Suprapubic skin (tissue), 4 donors: ENCODE measurements around the gene DNAJB5. TPM values are rescaled to one million over a fixed set of nuclear protein-coding genes. Genes with fewer than 3 reads are reported as not detected.

Experiments used
- DNase-seq, 2 donors: peaks; one replicate each; pipeline ENCODE4 v3.0.0-alpha.2; 2019; ENCODE audit warnings: low spot score in 2 of 2
- H3K27ac ChIP-seq: fragments of 200-600 bp; sonication (generic); one replicate; pipeline ENCODE4 v1.5.1; 2019
- H3K27me3 ChIP-seq: fragments of 200-600 bp; sonication (generic); one replicate; pipeline ENCODE4 v1.5.1; 2019
- H3K36me3 ChIP-seq: fragments of 200-600 bp; sonication (generic); one replicate; pipeline ENCODE4 v1.5.1; 2019
- H3K4me1 ChIP-seq: fragments of 200-600 bp; sonication (generic); one replicate; pipeline ENCODE4 v1.5.1; 2019
- H3K4me3 ChIP-seq: fragments of 200-600 bp; sonication (generic); one replicate; pipeline ENCODE4 v1.5.1; 2019; ENCODE audit warnings: mild to moderate bottlenecking
- H3K9me3 ChIP-seq: fragments of 200-600 bp; sonication (generic); one replicate; pipeline ENCODE4 v1.5.1; 2019
- EP300 ChIP-seq: sonication (generic); formaldehyde crosslinking; IDR thresholded peaks from one replicate; pipeline ENCODE4 v1.6.1; 2017; ENCODE audit warnings: antibody characterized with exemption
- POLR2A ChIP-seq, 2 donors: fragments of 450-650 bp; IDR thresholded peaks; one replicate each; pipeline ENCODE4 v1.6.1; 2017; ENCODE audit warnings: antibody characterized with exemption in 2 of 2, mild to moderate bottlenecking in 2 of 2, moderate library complexity in 2 of 2
- POLR2AphosphoS5 ChIP-seq, 3 donors: sonication (generic); formaldehyde crosslinking; IDR thresholded peaks; one replicate each; pipeline ENCODE4 v1.6.1; 2017; ENCODE audit warnings: antibody characterized with exemption in 3 of 3
- WGBS: methylation state at CpG from one replicate; pipeline ENCODE4 v1.1.5; 2018; 5-methylcytosine and 5-hydroxymethylcytosine counted together
- total RNA-seq, 4 donors: library from RNA; depleted of rRNA; stranded (reverse); fragments of >200 nt; gene quantifications; one replicate each; pipeline ENCODE4 v1.1.0, GENCODE V29; 2016
- TF ChIP-seq, protein P1 (sequence below), 2 donors: fragments of 200-600 bp in 1 of 2; fragments of 450-650 bp in 1 of 2; sonication (generic) in 1 of 2; IDR thresholded peaks; one replicate each; pipeline ENCODE4 v1.5.1; 2016 to 2019; ENCODE audit warnings: antibody characterized with exemption in 2 of 2, mild to moderate bottlenecking in 1 of 2, moderate library complexity in 1 of 2

DNAJB5 gene
- total RNA-seq, 4 donors from 2014 or later: 0.98 to 4.7 (median 1.6) TPM

DNA sequence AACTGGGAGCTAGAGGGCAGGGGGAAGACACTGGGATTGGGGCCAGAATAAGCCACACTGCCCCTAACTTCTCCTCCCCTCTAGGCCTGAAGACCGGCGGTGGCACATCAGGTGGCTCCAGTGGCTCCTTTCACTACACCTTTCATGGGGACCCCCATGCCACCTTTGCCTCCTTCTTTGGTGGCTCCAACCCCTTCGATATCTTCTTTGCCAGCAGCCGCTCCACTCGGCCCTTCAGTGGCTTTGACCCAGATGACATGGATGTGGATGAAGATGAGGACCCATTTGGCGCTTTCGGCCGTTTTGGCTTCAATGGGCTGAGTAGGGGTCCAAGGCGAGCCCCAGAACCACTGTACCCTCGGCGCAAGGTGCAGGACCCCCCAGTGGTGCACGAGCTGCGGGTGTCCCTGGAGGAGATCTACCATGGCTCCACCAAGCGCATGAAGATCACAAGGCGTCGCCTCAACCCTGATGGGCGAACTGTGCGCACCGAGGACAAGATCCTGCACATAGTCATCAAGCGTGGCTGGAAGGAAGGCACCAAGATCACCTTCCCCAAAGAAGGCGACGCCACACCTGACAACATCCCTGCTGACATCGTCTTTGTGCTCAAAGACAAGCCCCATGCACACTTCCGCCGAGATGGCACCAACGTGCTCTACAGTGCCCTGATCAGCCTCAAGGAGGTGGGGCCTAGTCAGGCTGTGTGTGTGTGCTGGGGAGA, 6.8 kb downstream of the DNAJB5 start:
- Histone ChIP-seq H3K27me3 (no peaks in the 10 kb centered on the region), H3K36me3 (peaks cover 11% of the 10 kb centered on the region), H3K9me3 (no peaks in the 10 kb centered on the region), H3K4me1 (peaks cover 55% of the 10 kb centered on the region), H3K27ac (peak overlapping the region; percentile 47), H3K4me3 (no peak overlapping the region)
- 98% methylated on average over 22 of the region's 26 CpGs for WGBS
- DNase-seq: no peak
- TF ChIP-seq, protein P1, sequence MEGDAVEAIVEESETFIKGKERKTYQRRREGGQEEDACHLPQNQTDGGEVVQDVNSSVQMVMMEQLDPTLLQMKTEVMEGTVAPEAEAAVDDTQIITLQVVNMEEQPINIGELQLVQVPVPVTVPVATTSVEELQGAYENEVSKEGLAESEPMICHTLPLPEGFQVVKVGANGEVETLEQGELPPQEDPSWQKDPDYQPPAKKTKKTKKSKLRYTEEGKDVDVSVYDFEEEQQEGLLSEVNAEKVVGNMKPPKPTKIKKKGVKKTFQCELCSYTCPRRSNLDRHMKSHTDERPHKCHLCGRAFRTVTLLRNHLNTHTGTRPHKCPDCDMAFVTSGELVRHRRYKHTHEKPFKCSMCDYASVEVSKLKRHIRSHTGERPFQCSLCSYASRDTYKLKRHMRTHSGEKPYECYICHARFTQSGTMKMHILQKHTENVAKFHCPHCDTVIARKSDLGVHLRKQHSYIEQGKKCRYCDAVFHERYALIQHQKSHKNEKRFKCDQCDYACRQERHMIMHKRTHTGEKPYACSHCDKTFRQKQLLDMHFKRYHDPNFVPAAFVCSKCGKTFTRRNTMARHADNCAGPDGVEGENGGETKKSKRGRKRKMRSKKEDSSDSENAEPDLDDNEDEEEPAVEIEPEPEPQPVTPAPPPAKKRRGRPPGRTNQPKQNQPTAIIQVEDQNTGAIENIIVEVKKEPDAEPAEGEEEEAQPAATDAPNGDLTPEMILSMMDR (IDR thresholded peaks at IDR 0.05): no peak
- TF ChIP-seq POLR2AphosphoS5 (IDR thresholded peaks at IDR 0.05) (no peak), POLR2A (IDR thresholded peaks at IDR 0.05) (no peak), EP300 (no peak)

DNA sequence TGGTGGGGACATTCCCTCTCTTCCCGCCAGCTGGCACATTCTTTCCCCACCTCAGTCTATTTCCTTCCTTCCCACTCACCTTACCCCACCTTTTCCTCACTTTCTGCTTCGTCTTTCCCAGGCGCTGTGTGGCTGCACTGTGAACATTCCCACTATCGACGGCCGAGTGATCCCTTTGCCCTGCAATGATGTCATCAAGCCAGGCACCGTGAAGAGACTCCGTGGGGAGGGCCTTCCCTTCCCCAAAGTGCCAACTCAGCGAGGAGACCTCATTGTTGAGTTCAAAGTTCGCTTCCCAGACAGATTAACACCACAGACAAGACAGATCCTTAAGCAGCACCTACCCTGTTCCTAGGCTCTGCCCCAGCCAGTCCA, 7.3 kb downstream of the DNAJB5 start:
- Histone ChIP-seq H3K36me3 (peaks cover 11% of the 10 kb centered on the region), H3K9me3 (no peaks in the 10 kb centered on the region), H3K27ac (no peak overlapping the region), H3K4me3 (no peak overlapping the region), H3K27me3 (no peaks in the 10 kb centered on the region), H3K4me1 (peaks cover 54% of the 10 kb centered on the region)
- 86% methylated on average over 10 of the region's 10 CpGs for WGBS
- no peak for DNase-seq
- TF ChIP-seq POLR2AphosphoS5 (IDR thresholded peaks at IDR 0.05) (no peak), POLR2A (IDR thresholded peaks at IDR 0.05) (no peak), EP300 (no peak)
- TF ChIP-seq, protein P1 (IDR thresholded peaks at IDR 0.05): no peak

DNA sequence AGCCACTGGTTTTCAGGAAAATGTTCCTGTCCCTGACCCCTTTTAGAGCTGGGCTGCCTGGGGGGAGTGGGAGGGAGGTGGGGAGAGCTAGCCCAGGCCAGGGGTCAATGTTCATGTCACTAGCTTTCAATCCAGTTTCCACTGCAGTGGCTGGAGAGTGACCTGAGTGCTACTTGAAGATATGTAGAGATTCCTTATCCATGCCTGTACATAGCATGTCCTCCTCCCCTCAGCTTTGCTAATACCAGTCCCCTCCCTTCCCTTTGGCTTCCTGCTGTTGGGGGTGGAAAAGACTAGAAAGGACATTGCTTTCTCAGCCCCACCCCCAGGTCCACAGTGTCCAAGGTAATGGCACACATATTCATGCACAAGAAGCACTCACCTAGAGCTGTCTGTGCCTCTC, 7.8 kb downstream of the DNAJB5 start:
- Histone ChIP-seq H3K27me3 (no peaks in the 10 kb centered on the region), H3K4me1 (peaks cover 49% of the 10 kb centered on the region), H3K27ac (no peak overlapping the region), H3K36me3 (peaks cover 11% of the 10 kb centered on the region), H3K9me3 (no peaks in the 10 kb centered on the region), H3K4me3 (no peak overlapping the region)
- DNase-seq: no peak
- TF ChIP-seq POLR2AphosphoS5 (IDR thresholded peaks at IDR 0.05): no peak
- TF ChIP-seq POLR2A (IDR thresholded peaks at IDR 0.05): no peak
- TF ChIP-seq, protein P1 (IDR thresholded peaks at IDR 0.05): no peak
- TF ChIP-seq EP300: no peak

DNA sequence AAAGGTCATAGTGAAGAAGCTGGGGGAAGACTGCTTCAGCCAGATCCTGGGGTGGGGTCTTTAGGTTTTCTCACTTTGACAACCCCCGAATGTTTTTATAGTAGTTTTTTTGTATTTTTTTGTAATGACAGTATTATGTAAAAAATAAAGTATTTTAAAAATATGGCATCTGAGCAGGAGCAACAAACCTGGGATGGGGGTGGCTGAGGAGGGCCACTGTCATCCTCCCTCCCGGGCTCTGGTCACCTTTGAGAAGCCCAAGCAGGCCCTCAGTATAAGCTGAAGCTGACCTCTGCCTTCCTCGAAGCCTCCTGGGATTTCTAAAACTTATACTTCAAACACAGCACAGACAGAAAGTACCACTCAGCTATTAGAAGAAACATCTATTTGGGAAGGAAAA, 8.7 kb downstream of the DNAJB5 start:
- DNase-seq: no peak
- no peak overlapping the region for H3K27ac ChIP-seq
- peaks cover 41% of the 10 kb centered on the region for H3K4me1 ChIP-seq
- TF ChIP-seq POLR2A (IDR thresholded peaks at IDR 0.05): no peak
- TF ChIP-seq POLR2AphosphoS5 (IDR thresholded peaks at IDR 0.05): no peak
- no peaks in the 10 kb centered on the region for H3K9me3 ChIP-seq
- 84% methylated on average over 3 of the region's 3 CpGs for WGBS
- peaks cover 11% of the 10 kb centered on the region for H3K36me3 ChIP-seq
- no peak overlapping the region for H3K4me3 ChIP-seq
- no peaks in the 10 kb centered on the region for H3K27me3 ChIP-seq

DNA sequence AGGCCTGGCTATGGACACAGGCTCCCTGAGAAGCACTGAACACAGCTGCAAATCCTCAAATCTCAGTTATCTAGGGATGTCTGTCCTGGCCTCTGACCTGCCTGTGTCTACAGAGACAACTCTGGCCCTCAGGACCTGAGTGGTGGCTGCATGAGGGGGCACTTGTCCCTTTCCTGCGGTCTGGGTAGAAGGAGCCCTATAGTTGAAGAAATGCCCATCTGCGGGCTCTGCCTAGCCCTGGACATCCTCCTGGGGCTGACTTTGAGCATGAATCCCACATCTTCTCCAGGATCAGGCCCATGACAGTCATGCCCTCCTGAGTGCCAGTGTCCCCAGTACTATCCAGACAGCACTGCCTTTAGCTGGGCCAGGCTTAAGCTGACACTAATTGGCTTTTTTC, 10.0 kb downstream of the DNAJB5 start:
- TF ChIP-seq, protein P1 (IDR thresholded peaks at IDR 0.05): no peak
- TF ChIP-seq POLR2A (IDR thresholded peaks at IDR 0.05) (no peak), POLR2AphosphoS5 (IDR thresholded peaks at IDR 0.05) (no peak), EP300 (no peak)
- H3K27ac ChIP-seq: no peak overlapping the region
- no peak overlapping the region for H3K4me3 ChIP-seq
- WGBS: 88% methylated on average over 2 of the region's 2 CpGs
- no peaks in the 10 kb centered on the region for H3K27me3 ChIP-seq
- no peaks in the 10 kb centered on the region for H3K9me3 ChIP-seq
- H3K4me1 ChIP-seq: peaks cover 28% of the 10 kb centered on the region
- peaks cover 11% of the 10 kb centered on the region for H3K36me3 ChIP-seq
- no peak for DNase-seq
